Stimulated activated effector memory CD8-positive, alpha-beta T cell treated with anti-CD3 and anti-CD28 coated beads, Interleukin-12 subunit alpha, Interleukin-12 subunit beta, amount 100 ng/mL, for 72 hours (primary cell): Measurements from ENCODE around the gene IQUB.
A peak's percentile ranks its signal among the peaks of the same experiment; 100 is the strongest.

Source experiments
- ATAC-seq: fragments of 150-1000 bp; cut with Tn5 transposase; 2 replicates; pipeline ENCODE4 v1.10.0; 2021
- DNase-seq, 2 donors: peaks; one replicate each; pipeline ENCODE4 v3.0.0; 2021 to 2022; ENCODE audit warnings: low spot score in 2 of 2
- H3K27ac Mint-ChIP-seq: one replicate; pipeline ENCODE4 v1.8.0; 2022; ENCODE audit warnings: mild to moderate bottlenecking, mixed read lengths
- H3K36me3 Mint-ChIP-seq: one replicate; pipeline ENCODE4 v1.8.0; 2022; ENCODE audit warnings: mild to moderate bottlenecking, mixed read lengths
- H3K4me1 Mint-ChIP-seq: one replicate; pipeline ENCODE4 v1.8.0; 2022; ENCODE audit warnings: mixed read lengths
- H3K4me3 Mint-ChIP-seq: one replicate; pipeline ENCODE4 v1.8.0; 2022; ENCODE audit warnings: mild to moderate bottlenecking, mixed read lengths
- H3K9me3 Mint-ChIP-seq: one replicate; pipeline ENCODE4 v1.8.0; 2022; ENCODE audit warnings: mixed read lengths

The IQUB gene

DNA sequence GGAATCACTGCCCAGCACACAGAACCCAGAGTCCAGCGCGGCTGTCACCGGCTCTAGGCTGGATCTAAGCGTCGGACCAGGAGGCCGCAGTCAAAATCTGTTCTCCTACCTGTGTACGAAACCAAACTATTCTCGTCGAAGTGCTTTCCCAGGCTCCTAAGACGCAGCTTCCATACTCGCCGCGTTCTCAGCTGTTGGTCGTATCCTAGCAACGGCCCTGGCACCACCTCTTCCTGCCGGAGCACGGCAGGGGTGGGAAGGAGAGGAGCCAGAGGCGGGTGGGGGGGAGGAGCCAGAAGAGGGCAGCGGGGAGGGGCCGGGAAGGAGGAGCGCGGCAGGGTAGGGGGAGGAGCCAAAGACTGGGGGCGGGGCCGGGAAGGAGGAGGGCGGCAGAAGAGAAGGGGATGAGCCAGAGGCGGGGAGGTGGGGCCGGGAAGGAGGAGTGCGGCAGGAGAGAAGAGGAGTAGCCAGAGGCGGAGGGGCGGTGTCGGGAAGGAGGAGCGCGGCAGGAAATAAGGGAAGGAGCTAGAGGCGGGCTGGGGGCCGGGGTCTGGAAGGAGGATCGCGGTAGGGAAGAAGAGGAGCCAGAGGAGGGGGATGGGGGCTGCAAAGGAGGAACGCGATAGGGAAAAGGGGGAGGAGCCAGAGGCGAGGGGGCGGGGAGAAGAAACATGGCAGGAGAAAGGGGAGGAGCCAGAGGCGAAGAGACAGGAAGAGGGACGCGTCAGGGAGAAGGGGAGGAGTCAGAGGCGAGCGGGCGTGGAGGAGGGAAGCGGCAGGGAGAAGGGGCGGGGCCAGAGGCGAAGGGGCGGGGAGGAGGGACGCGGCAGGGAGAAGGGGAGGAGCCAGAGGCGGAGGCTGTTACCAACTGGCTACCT, at the start of gene IQUB:
TSS of gene IQUB (minus strand) at position 213 of the 878 bp plus-strand sequence. CDS start 22,255 bp downstream, outside the sequence.
- ATAC-seq (peak; percentile 87), DNase-seq (peak; percentile 88 to 97)
- Mint-ChIP-seq H3K36me3 (peaks cover 10% of the 10 kb centered on the region), H3K4me1 (peaks cover 19% of the 10 kb centered on the region), H3K27ac (peak within 1 kb of the TSS; percentile 90), H3K4me3 (peak within 1 kb of the TSS; percentile 86), H3K9me3 (no peaks in the 10 kb centered on the region)

DNA sequence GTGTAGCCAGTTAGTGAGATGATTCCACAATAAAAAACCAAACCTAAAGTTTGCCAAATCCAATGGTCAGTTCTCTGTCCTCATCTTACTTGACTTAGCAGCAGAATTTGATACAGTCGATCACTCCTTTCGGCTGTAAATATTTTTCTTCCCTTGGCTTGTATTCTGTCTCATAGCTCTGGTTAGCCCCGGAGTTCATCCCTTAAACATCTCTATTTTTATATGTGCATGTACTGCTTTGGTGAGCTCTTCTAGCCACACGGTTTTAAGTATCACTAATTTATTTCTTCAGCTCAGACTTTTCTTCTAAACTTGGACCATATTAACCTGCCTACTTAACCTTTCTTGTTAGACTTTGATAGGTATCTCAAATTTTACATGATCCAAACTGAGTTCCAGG, 49.4 kb upstream of the IQUB start:
- Mint-ChIP-seq H3K9me3 (no peaks in the 10 kb centered on the region), H3K4me3 (no peak overlapping the region), H3K36me3 (no peaks in the 10 kb centered on the region), H3K27ac (no peak overlapping the region), H3K4me1 (no peaks in the 10 kb centered on the region)
- DNase-seq: no peak
- ATAC-seq: no peak

DNA sequence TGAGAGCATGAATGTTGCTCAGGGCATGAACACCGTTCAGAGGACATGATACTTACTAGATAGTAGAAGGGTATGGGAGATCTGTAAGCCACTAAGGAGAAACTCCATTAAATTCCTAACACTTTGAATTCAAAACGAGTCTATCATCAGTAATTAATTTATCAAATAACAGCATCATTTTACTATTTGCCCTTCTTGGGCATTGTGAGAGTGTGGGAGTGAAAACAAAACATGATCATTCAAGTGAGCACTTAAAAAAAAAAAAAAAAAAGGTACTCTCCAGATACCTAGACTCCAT, 46.7 kb upstream of the IQUB start:
- Mint-ChIP-seq H3K4me1 (no peaks in the 10 kb centered on the region), H3K4me3 (no peak overlapping the region), H3K36me3 (no peaks in the 10 kb centered on the region), H3K27ac (no peak overlapping the region), H3K9me3 (no peaks in the 10 kb centered on the region)
- no peak for ATAC-seq
- no peak for DNase-seq

DNA sequence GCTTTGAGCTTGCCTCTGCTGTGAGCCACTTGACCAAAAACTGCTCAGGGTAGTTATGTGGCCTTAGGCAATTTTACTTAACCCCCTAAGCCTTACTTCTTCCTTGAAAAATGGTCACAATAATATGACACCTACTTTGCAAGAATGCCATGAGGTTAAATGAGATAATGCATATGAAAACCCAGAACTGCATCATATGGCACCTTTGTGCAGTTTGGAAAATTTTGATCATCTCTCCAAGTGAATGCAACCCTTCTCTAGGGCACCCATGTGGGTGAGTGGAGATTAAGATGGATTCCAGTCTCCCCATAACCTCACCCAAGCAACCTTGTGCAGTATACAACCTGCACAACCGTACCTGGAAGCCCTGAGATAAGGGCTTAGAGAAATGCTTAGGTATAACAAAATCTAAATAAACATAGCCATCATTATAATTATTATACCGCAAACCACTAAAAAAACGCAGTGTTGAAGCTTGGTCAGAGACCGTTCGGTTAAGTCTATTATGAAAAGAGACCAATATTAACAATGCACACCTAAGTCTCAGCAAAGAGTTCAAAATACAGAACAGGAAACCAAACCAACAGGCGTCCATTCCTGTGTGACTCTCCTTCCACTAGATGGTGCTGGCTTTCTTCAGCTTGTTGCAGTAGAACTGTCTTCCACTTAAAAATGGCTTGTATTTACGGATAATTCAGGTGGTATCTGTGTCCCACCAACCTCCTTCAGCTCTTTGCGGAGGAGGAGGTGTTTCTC, 46.2 kb upstream of the IQUB start:
- Mint-ChIP-seq H3K4me1 (no peaks in the 10 kb centered on the region), H3K27ac (no peak overlapping the region), H3K4me3 (no peak overlapping the region), H3K9me3 (no peaks in the 10 kb centered on the region), H3K36me3 (no peaks in the 10 kb centered on the region)
- DNase-seq: no peak
- peak; percentile 46 for ATAC-seq

DNA sequence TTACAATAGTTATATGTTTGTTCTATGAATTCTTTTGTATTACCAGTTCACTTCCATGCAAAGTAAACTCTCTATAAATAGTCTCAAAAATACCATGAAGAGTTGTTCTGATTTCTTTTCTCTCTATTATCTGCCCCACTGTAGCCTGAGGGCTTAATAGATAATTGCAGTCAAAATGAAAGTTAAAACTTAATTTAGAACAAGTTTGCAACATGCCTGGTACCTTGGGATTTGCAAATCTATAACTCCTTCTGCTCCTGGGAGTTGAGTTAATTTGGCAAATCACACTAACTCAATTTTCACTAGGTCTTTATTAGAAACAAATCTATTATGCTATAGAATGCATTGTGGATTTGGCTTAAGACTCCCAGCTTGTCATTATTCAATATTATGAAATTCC, 45.0 kb upstream of the IQUB start:
- Mint-ChIP-seq H3K4me3 (no peak overlapping the region), H3K9me3 (no peaks in the 10 kb centered on the region)

DNA sequence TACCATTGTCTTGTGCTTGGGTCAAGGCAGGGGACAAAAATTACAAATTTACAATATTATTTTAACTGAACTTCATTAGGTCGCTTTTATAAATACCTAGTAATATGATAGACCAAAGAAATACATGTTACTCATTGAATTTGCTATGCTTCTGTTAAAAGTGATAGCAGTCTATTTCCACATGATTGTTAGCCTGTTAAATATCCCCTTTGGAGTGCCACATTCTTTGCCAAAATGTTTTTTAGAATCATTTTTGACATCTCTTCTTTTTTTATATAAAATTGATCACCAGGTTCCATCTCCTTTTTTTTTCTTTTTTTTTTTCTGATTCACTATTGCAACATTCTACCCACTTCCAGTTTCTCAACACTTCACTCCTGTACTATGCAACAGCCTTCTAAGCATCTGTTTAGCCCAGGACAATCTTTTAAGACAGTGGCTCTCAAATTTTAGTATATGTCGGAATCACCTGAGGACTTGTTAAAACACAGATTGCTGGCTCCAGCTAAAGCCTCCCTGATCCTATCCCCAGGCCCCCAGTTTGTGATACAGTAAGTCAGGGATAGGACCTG, 39.6 kb upstream of the IQUB start:
- ATAC-seq (no peak), DNase-seq (no peak)
- Mint-ChIP-seq H3K4me3 (no peak overlapping the region), H3K9me3 (no peaks in the 10 kb centered on the region), H3K36me3 (no peaks in the 10 kb centered on the region), H3K27ac (no peak overlapping the region), H3K4me1 (no peaks in the 10 kb centered on the region)

More for the DNA sequence above, 45.0 kb upstream of the IQUB start:
- Mint-ChIP-seq H3K4me1 (no peaks in the 10 kb centered on the region), H3K36me3 (no peaks in the 10 kb centered on the region), H3K27ac (no peak overlapping the region)
- DNase-seq (no peak), ATAC-seq (no peak)

DNA sequence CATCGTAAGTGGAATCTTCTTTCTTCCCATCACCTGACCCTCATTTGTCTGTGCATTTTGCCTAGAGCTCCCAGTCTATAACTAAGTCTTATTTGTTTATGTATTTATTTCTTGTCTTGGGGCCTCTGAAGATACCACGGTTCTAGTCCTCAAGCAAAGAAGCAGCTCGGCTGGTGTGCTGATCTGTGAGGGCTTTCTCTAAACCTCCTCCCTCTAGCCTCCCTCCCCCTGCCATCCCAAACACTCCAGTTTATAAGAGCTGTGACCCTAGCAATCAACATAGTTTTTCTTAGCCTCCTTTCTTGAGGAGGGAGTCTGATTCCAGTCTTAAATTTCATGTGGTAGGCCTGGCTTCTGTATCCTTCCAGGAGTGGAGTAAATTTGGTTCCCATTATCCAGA, 38.9 kb upstream of the IQUB start:
- ATAC-seq (no peak), DNase-seq (no peak)
- Mint-ChIP-seq H3K9me3 (no peaks in the 10 kb centered on the region), H3K27ac (no peak overlapping the region), H3K4me1 (no peaks in the 10 kb centered on the region), H3K4me3 (no peak overlapping the region), H3K36me3 (no peaks in the 10 kb centered on the region)

DNA sequence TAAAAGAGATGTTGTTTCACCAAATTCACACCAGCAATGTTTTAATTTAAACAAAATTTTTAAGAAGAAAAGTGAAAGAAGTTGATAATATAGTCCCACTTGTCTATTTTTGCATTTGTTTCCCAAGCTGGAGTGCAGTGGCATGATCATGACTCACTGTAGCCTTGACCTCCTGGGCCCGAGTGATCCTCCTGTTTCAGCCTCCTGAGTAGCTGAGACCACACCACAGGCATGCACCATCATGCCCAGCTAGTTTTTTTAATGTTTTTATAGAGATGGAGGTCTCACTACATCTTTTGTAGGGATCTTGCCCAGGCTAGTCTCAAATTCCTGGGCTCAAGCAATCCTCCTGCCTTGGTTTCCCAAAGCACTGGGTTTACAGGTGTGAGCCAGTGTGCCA, 37.3 kb upstream of the IQUB start:
- no peaks in the 10 kb centered on the region for H3K9me3 Mint-ChIP-seq
- H3K36me3 Mint-ChIP-seq: no peaks in the 10 kb centered on the region
- H3K27ac Mint-ChIP-seq: no peak overlapping the region
- no peak for DNase-seq
- no peak overlapping the region for H3K4me3 Mint-ChIP-seq
- H3K4me1 Mint-ChIP-seq: no peaks in the 10 kb centered on the region
- no peak for ATAC-seq

DNA sequence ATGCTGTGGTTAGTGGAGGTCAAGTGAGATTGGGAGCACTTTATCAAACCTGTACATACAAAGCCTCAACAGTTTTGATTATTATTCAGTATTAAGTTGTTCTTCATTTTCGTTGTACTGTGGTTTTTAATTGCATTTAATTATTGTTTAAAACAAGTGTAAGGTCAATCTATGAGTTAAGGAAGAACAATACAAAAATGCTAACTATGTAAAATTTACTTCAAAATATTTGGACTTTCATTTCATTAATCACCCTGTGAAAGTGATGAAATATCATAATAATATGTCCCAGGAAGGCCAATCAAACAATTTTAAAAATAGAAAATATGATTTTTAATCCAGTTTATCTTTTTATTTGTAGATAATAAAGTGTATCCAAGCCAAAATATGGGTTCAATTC, 36.8 kb upstream of the IQUB start:
- no peak for DNase-seq
- ATAC-seq: no peak
- Mint-ChIP-seq H3K4me1 (no peaks in the 10 kb centered on the region), H3K27ac (no peak overlapping the region), H3K4me3 (no peak overlapping the region), H3K36me3 (no peaks in the 10 kb centered on the region), H3K9me3 (no peaks in the 10 kb centered on the region)

DNA sequence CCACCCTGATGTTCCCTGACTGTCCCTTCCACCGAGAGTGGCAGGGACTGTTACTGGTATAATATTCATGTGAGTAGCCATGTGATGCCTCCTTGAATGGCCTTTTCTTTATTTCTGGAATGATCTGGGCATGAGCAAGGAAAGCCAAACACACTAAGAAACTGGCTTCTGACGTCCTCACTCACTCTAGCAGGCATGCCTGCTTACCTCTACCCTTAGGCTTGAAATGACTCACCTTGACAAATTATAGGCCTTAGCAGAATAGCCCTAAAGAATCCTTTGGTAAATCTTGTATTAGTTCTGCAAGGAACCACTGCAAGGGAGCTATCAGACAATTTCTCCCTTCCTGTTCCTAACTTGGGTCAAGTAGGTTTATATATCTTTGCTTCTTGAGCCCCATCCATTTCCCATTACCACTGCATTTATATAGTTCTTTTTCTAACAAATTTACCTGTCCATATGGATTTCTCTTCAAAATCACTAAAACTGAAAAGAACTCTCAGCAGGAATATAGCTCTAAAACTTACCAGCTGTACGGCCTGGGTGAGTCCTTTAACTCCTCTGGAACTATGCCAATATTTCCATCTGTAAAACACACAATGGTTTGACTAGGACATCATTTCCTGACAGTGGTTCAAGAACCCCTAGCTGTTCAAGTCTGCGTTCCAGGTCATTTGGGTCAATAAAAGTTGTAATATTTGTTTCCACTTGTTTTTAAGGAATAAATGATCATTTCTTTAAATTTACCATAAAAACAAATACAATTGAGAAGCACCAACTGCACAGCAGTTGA, 36.2 kb upstream of the IQUB start:
- Mint-ChIP-seq H3K4me1 (no peaks in the 10 kb centered on the region), H3K9me3 (no peaks in the 10 kb centered on the region), H3K4me3 (no peak overlapping the region), H3K36me3 (no peaks in the 10 kb centered on the region), H3K27ac (no peak overlapping the region)
- DNase-seq: no peak
- ATAC-seq: peak; percentile 37

DNA sequence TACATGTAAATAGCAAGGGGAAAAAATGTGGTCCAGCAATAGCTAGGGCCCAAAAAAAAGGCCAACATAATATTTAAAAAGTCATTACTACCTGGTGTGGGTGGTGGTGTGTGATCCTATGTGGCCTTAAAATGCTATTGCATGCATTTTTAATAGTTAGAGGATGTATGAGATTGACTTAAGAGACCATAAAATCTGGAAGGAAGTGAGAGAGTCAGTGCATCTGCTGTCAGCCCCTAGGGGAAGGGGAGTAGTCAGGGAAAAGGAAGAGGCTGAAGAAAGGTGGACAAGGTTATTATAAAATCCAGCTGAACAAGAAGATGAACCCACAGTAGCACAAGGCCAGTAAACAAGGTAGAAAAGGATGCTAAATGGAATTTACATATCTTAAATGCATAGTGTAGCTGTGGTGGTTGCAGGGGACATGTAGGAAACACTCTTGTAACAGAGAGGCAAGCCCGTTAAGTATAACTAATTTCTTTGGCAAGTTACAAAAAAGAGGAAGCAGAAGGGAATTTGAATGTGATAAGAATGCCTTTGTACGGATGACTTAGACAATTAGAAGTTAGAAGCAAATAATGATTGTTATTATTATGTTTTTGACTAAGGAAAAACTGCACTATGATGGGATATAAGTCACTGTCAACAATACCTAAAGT, 35.1 kb upstream of the IQUB start:
- ATAC-seq (no peak), DNase-seq (no peak)
- no peak overlapping the region for H3K4me3 Mint-ChIP-seq
- no peak overlapping the region for H3K27ac Mint-ChIP-seq
- no peaks in the 10 kb centered on the region for H3K36me3 Mint-ChIP-seq
- H3K4me1 Mint-ChIP-seq: no peaks in the 10 kb centered on the region
- no peaks in the 10 kb centered on the region for H3K9me3 Mint-ChIP-seq

DNA sequence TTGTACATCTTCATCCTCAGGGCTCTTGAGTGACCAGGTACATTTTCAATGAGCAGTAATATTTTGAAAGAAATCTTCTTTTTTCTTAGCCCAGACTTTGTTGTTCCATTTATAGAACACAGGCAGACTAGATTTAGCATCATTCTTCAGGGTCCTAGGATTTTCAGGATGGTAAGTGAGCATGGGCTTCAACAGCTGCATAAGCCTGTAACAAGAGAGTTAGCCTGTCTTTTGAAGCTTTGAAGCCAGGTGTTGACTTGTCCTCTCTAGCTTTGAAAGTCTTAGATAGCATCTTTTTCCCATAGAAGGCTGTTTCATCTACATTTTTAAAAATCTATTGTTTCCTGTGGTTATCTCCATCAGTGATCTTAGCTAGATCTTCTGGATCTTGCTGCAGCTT, 27.7 kb upstream of the IQUB start:
- H3K4me3 Mint-ChIP-seq: no peak overlapping the region

DNA sequence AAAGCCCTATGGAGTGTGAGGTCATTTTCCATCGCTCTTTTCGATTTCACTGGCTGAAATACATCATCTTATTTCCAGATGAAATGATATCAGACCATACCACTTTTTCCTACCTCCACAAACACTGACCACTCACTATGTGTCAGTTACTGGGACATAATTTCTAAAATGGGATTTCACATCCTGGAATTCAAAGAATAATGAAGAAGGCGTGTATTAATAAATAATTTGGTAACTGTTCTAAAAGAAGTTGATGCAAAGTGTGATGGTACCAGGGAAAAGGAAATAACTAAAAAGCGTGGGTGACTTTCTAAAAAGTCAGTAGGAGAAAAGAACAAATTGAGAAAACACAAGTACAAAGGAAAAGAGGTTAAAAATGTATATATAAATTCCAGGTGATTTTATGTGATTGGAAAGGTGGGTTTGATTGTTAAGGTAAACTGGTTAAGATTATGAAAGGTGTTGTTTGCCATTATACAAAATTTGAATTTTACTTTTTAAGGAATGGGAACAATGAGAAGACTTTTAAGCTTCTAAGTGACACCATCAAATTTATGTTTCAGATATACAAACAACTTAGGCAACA, 24.0 kb upstream of the IQUB start:
- H3K27ac Mint-ChIP-seq: no peak overlapping the region
- H3K9me3 Mint-ChIP-seq: no peaks in the 10 kb centered on the region

More for the DNA sequence above, 27.7 kb upstream of the IQUB start:
- ATAC-seq (no peak), DNase-seq (no peak)
- H3K4me1 Mint-ChIP-seq: no peaks in the 10 kb centered on the region
- no peak overlapping the region for H3K27ac Mint-ChIP-seq
- H3K36me3 Mint-ChIP-seq: no peaks in the 10 kb centered on the region
- no peaks in the 10 kb centered on the region for H3K9me3 Mint-ChIP-seq

DNA sequence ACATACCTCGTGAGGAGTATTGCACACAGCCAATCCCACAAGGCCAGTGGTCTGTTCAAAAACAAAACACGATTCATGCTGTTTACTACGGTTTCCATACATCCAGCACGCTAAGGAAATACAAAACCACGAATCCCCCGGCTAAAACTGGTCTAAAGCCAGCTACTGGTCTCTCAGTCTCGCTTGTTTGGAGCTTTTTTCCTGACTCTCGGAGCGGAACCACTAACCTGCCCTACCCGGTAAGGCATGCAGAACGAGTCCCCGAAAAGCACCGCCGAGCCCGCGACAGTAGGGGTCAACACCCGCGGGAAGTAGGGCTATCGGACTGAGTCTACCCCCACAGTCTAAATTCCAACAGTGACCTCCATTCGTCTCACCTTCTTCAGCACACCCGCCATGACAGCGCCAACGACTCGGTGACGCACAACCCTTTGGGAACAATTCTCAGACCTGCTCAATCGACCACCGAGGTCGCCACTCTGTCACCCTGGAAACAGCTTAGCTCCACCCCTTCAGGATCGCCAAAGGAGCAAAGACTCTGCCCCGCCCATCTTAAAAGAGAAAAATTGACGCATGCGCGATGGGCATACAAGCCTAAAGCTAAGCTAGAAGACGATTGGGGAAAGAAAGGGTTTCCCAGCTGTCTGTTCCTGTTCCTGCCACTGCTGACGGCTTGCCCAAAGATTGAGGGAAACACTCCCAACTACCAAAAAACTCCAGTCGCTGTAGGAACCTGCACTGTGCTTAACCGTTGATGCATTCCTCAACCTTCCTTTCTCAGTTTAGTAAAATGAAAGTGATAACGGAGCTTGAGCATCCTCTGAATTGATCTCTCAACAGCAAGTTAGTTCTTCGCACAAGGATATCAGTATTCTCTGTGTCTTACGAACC, 23.2 kb upstream of the IQUB start, which contains the start of gene NDUFA5:
TSS of gene NDUFA5 (minus strand) at position 421 of the 891 bp plus-strand sequence. CDS start at position 398, 23 bp downstream.
- peak; percentile 99 for ATAC-seq
- DNase-seq: peak; percentile 91 to 98
- peaks cover 12% of the 10 kb centered on the region for H3K36me3 Mint-ChIP-seq
- no peak within 1 kb of the TSS for H3K4me3 Mint-ChIP-seq
- H3K4me1 Mint-ChIP-seq: peaks cover 12% of the 10 kb centered on the region
- H3K9me3 Mint-ChIP-seq: no peaks in the 10 kb centered on the region
- no peak within 1 kb of the TSS for H3K27ac Mint-ChIP-seq

More for the DNA sequence above, 24.0 kb upstream of the IQUB start:
- Mint-ChIP-seq H3K4me1 (peaks cover 4% of the 10 kb centered on the region), H3K4me3 (no peak overlapping the region), H3K36me3 (peaks cover 5% of the 10 kb centered on the region)
- DNase-seq (no peak), ATAC-seq (no peak)
